ENCODE data around the gene NFKB2. TPM values are rescaled to one million over a fixed set of nuclear protein-coding genes. Genes with fewer than 3 reads are reported as not detected.

The NFKB2 gene
- total and polyA plus RNA-seq, 2 of the 8 experiments (the other 6 are each of a cell fraction or from before 2014, with no cell fraction given) = 20.4 to 31.4 TPM

DNA sequence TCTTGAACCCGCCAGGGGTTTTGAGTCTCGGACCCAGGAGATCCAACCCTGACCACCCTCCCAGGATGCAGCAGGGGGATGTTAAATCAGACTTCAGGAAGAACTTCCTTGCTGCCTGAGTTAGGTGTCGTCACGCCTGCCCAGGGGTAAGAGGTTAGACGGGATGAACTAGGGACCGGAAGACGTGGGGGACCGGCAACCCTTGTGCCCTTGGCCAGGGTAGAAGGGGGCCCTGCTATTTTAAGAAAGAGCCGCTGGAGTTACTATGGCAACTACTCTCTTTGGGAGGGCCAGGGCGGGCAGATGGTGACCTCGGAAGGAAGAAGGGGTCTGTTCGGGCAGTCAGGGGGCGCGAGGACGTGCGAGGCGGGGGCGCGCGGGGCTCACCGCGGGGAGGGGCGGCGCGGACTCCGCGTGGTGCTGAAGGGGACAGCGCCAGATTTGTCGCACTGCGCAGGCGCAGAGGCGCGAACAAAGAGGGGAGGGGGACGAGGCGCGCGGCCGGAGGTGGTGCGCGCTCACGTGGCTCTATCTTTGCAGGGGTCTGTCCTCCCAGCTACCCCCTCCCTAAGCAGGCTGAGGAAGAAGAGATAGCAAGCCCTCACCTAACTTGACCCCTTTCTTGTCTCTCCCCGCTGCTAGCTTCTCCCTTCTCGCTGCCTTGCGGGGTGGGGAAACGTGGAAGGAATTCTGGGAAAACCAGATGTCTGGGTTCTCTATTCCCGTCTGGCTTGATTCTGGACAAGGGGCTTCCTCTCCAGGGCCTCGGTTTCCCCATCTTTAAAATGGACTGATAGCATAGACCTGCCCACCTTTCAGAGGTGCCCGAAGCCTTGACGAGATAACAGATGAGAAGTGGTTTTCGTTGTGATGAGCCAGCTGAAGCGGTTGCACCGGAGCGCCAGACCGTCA is 24.0 kb downstream of the NFKB2 start:
- DNase-seq (ENCODE audit: low read depth in 1 of 2, low spot score in 2 of 2) (peak; percentile 50 to 98), FAIRE-seq (no peak)
- Histone ChIP-seq H3K27me3 (replicated peaks in 1 of 4; ENCODE audit: control insufficient read depth in 3 of 4, extremely low read depth in 1 of 4, insufficient read depth in 3 of 4, low read length in 3 of 4) (no peaks in the 10 kb centered on the region), H3K18ac (ENCODE audit: extremely low read depth, low read length) (peak overlapping the region; percentile 88; the same call in 1 of the 2 replicates), H2AK5ac (ENCODE audit: low read depth, low read length) (no peak overlapping the region), H3K14ac (ENCODE audit: insufficient read length) (no peak overlapping the region), H4K8ac (ENCODE audit: extremely low read depth, insufficient read depth, low read length) (no peak overlapping the region), H4K91ac (replicated peaks; ENCODE audit: insufficient read length, low read length) (peak overlapping the region; percentile 5), H4K5ac (ENCODE audit: insufficient read length, low read depth, low read length) (no peak overlapping the region), H3K9ac (replicated peaks in 1 of 4; ENCODE audit: extremely low read depth in 1 of 4, low read depth in 3 of 4, low read length in 3 of 4) (no peak overlapping the region; a peak in 2 of 7 replicates), H2BK120ac (replicated peaks; ENCODE audit: low read depth, low read length) (no peak overlapping the region), H3K4me2 (ENCODE audit: insufficient read depth in 1 of 2, low read depth in 2 of 2, low read length in 2 of 2) (peak overlapping the region; percentile 88 to 100), H2BK15ac (ENCODE audit: low read length) (no peak overlapping the region), H3K4me3 (ENCODE audit: extremely low read depth in 1 of 4, insufficient read depth in 2 of 4, low read depth in 3 of 4, low read length in 4 of 4) (peak overlapping the region; percentile 74 to 92 (median 80)), H2BK12ac (ENCODE audit: low read depth, low read length) (0 out of 2 replicates have a peak overlapping the region, but pooled peaks have one; percentile 95), H3K56ac (replicated peaks; ENCODE audit: insufficient read length, low read depth, low read length) (no peak overlapping the region), H3K4ac (replicated peaks; ENCODE audit: insufficient read length, low read depth, low read length) (peak overlapping the region; percentile 50), H3K23ac (ENCODE audit: insufficient read length) (no peak overlapping the region), H3K36me3 (ENCODE audit: control insufficient read depth in 2 of 4, insufficient read depth in 4 of 4, low read length in 3 of 4) (0 out of 8 replicates have a peak, but pooled peaks cover 0 to 3% (median 0%) of the 10 kb centered on the region in 4 experiments), H3K4me1 (replicated peaks in 1 of 4; ENCODE audit: control insufficient read depth in 3 of 4, insufficient read depth in 4 of 4, low read length in 3 of 4) (peaks cover 0 to 25% (median 10%) of the 10 kb centered on the region in 4 experiments; a peak in 5 of 7 replicates), H3K27ac (ENCODE audit: low read depth, low read length) (no peak overlapping the region), H3K9me3 (ENCODE audit: insufficient read depth in 2 of 2, low read depth in 1 of 2, low read length in 1 of 2) (no peaks in the 10 kb centered on the region), H3K23me2 (ENCODE audit: low read depth, low read length) (peaks cover 32% of the 10 kb centered on the region), H3K79me1 (ENCODE audit: low read depth, low read length) (no peaks in the 10 kb centered on the region), H4K20me1 (replicated peaks in 1 of 2; ENCODE audit: control insufficient read depth in 1 of 2, insufficient read depth in 2 of 2, low read length in 2 of 2) (peaks cover 2 to 9% of the 10 kb centered on the region in 2 experiments), H3K79me2 (ENCODE audit: control insufficient read depth in 1 of 2, insufficient read depth in 2 of 2, low read length in 2 of 2) (no peaks in the 10 kb centered on the region), H2BK5ac (ENCODE audit: low read depth, low read length) (peak overlapping the region; percentile 81; the same call in 1 of the 2 replicates), H2AFZ (ENCODE audit: low read length) (peak overlapping the region; percentile 77), H2BK20ac (ENCODE audit: low read length) (no peak overlapping the region)
- 2% methylated on average over 21 of the region's 54 CpGs; no CpG with 5 or more reads in 1 of the 2 experiments for WGBS, 2 experiments (ENCODE audit: extremely low coverage in 1 of 2, insufficient coverage in 1 of 2, insufficient read length in 1 of 2, insufficient replicate concordance in 2 of 2, low coverage in 1 of 2, low lambda C conversion rate in 2 of 2, missing lambda C conversion rate in 1 of 2)
- POLR2A ChIA-PET (ENCODE audit: partially characterized antibody) = interaction anchor here (0.6 to 7.9 kb wide), 11 partner anchors 8 to 207 kb away, joined by 3 to 56 read pairs (median 25); partner anchors contain the start of genes C10orf95, CUEDC2 and NFKB2
- CTCF ChIA-PET (ENCODE audit: partially characterized antibody) = interaction anchor here (0.6 to 9.5 kb wide), 16 partner anchors 10 to 1675 kb away, joined by 3 to 78 read pairs (median 14); partner anchors contain the start of genes C10orf95 and CUEDC2
- TF ChIP-seq, protein P1, sequence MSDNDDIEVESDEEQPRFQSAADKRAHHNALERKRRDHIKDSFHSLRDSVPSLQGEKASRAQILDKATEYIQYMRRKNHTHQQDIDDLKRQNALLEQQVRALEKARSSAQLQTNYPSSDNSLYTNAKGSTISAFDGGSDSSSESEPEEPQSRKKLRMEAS (IDR thresholded peaks at IDR 0.05) = peak; percentile 75; the same call in 1 of the 2 replicates
- TF ChIP-seq NRF1 (IDR thresholded peaks at IDR 0.05; ENCODE audit: low read depth, low read length) (peak; percentile 92), ZNF274 (IDR thresholded peaks at IDR 0.05; ENCODE audit: borderline replicate concordance, extremely low read depth, low read length) (no peak), CREB1 (IDR thresholded peaks at IDR 0.05) (peak; percentile 61; the same call in 1 of the 2 replicates)
